PC-9 (cell line): ENCODE measurements around the gene ZSCAN21.

Experiments used
- EZH2 ChIP-seq: fragments of 200-600 bp; sonication (generic); IDR thresholded peaks from 2 replicates; pipeline ENCODE4 v1.8.0; 2017; ENCODE audit warnings: antibody characterized with exemption, low read depth
- TF ChIP-seq, protein P1 (sequence below): fragments of 200-600 bp; sonication (generic); conservative IDR thresholded peaks from 2 replicates; pipeline ENCODE4 v1.6.1; 2017; ENCODE audit warnings: mixed run types, antibody characterized with exemption, mild to moderate bottlenecking, moderate library complexity

DNA sequence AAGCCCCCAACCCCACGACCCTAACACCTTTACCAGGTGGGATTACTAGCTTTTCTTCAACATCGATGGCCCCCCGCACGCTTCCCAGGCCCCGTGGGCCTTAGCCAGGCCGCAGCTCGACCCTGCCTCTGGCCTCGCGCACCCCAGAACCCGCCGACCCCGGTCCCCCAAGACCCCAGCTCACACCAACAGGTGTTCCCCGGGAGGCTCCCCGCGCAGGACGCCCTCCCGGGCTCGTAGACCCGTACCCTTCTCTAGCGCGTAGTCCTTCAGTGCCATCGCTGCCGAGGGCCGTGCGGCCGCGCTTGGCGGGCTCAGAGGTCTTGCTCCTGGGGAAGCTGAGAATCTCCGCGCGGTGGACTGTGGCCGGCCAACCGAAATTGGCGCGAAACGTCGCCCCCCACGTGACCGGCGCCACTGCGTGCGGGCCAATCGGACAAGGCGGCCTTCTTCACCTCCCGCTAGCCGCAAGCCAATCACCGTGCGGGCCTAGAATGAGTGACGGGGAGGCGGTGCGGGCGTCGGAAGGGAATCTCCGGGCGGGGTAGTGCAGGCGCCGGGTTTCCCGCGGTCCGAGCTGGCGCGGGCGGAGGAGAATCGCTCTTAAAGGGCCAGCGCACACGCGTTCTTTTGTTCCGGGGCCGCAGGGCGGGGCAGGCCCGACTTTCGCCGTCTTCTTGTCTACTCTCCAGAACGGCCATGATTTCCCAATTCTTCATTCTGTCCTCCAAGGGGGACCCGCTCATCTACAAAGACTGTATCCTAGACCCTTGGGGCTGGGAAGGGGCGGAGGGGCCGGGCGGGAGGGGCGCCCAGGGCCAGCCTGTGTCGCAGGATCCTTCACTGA is 51.7 kb downstream of the ZSCAN21 start, which contains the start of the genes AP4M1 and MCM7:
- TF ChIP-seq, protein P1, sequence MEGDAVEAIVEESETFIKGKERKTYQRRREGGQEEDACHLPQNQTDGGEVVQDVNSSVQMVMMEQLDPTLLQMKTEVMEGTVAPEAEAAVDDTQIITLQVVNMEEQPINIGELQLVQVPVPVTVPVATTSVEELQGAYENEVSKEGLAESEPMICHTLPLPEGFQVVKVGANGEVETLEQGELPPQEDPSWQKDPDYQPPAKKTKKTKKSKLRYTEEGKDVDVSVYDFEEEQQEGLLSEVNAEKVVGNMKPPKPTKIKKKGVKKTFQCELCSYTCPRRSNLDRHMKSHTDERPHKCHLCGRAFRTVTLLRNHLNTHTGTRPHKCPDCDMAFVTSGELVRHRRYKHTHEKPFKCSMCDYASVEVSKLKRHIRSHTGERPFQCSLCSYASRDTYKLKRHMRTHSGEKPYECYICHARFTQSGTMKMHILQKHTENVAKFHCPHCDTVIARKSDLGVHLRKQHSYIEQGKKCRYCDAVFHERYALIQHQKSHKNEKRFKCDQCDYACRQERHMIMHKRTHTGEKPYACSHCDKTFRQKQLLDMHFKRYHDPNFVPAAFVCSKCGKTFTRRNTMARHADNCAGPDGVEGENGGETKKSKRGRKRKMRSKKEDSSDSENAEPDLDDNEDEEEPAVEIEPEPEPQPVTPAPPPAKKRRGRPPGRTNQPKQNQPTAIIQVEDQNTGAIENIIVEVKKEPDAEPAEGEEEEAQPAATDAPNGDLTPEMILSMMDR = no peak
- no peak for TF ChIP-seq EZH2
